Upper lobe of left lung (tissue), 4 donors: ENCODE results near the gene MRTFB.

ENCODE experiments used
- POLR2A ChIP-seq, 4 donors: fragments of 450-650 bp; IDR thresholded peaks; one replicate each; pipeline ENCODE4 v1.5.1; 2016 to 2017; ENCODE audit warnings: antibody characterized with exemption in 4 of 4, mild to moderate bottlenecking in 2 of 4
- POLR2AphosphoS5 ChIP-seq, 2 donors: sonication (generic); formaldehyde crosslinking; IDR thresholded peaks; one replicate each; pipeline ENCODE4 v1.5.1; 2017; ENCODE audit warnings: antibody characterized with exemption in 2 of 2
- TF ChIP-seq, protein P1 (sequence below), 6 experiments: fragments of 450-650 bp in 4 of 6; fragments of 200-600 bp in 2 of 6; sonication (generic) in 2 of 6; IDR thresholded peaks; one replicate each; pipeline ENCODE4 v1.5.1; 2016 to 2019; ENCODE audit warnings: antibody characterized with exemption in 6 of 6

- TF ChIP-seq, protein P1, sequence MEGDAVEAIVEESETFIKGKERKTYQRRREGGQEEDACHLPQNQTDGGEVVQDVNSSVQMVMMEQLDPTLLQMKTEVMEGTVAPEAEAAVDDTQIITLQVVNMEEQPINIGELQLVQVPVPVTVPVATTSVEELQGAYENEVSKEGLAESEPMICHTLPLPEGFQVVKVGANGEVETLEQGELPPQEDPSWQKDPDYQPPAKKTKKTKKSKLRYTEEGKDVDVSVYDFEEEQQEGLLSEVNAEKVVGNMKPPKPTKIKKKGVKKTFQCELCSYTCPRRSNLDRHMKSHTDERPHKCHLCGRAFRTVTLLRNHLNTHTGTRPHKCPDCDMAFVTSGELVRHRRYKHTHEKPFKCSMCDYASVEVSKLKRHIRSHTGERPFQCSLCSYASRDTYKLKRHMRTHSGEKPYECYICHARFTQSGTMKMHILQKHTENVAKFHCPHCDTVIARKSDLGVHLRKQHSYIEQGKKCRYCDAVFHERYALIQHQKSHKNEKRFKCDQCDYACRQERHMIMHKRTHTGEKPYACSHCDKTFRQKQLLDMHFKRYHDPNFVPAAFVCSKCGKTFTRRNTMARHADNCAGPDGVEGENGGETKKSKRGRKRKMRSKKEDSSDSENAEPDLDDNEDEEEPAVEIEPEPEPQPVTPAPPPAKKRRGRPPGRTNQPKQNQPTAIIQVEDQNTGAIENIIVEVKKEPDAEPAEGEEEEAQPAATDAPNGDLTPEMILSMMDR (IDR thresholded peaks at IDR 0.05) = no peak
- TF ChIP-seq POLR2A (IDR thresholded peaks at IDR 0.05) = no peak
- TF ChIP-seq POLR2AphosphoS5 (IDR thresholded peaks at IDR 0.05) = no peak
Observed at GRCh38 chr16:14086477-14086876, 15.4 kb downstream of the MRTFB start.
